Endothelial cell of umbilical vein (primary cell): Measurements from ENCODE around the gene FAM110C. TPM values are rescaled to one million over a fixed set of nuclear protein-coding genes. Genes with fewer than 3 reads are reported as not detected.
"Not testable (repeated sequence)": the region's sequence is repeated elsewhere in the genome, so short reads cannot be mapped to it uniquely, and the experiment has no call there.

Source experiments
- BruUV-seq: library from RNA; stranded (reverse); fragments of 400-500 nt; replicated peaks from 2 replicates; lab custom pipeline; 2021; lab: Mats Ljungman, UMichigan
- CTCF ChIA-PET: fragments of 300-600, 350-600 bp; sonication (Branson Sonifier 250); formaldehyde crosslinking; loops from one replicate; lab custom pipeline; 2021; ENCODE audit warnings: antibody characterized with exemption, inconsistent platforms; lab: Charles Lee
- POLR2A ChIA-PET: fragments of 300-600, 350-600 bp; sonication (Branson Sonifier 250); formaldehyde crosslinking; loops from one replicate; lab custom pipeline; 2021; ENCODE audit warnings: antibody characterized with exemption, inconsistent platforms; lab: Charles Lee
- DNase-seq: peaks from one replicate; pipeline ENCODE4 v3.0.0-alpha.2; 2011; ENCODE audit warnings: low read depth, low spot score
- FAIRE-seq: peaks from 2 replicates; lab custom pipeline; 2011; peaks lifted over from hg19 to GRCh38; lab: Jason Lieb, UNC
- H2AFZ ChIP-seq: 2 replicates; pipeline ENCODE4 v1.6.0; 2012; ENCODE audit warnings: low read depth, low read length, control low read depth, inconsistent platforms
- H3K27ac ChIP-seq: 2 replicates; pipeline ENCODE4 v1.5.1; 2011; ENCODE audit warnings: low read depth, mild to moderate bottlenecking, control low read depth, low read length, moderate library complexity; ENCODE audit not compliant: insufficient read depth
- H3K27me3 ChIP-seq, 2 experiments: 2 replicates each; pipeline versions ENCODE4 v1.6.0 to v1.6.1; 2011; ENCODE audit warnings: low read length in 2 of 2, mixed read lengths in 1 of 2; ENCODE audit not compliant: control insufficient read depth in 2 of 2, insufficient read depth in 2 of 2
- H3K36me3 ChIP-seq, 2 experiments: 2 replicates in 1 of 2; 3 replicates in 1 of 2; pipeline ENCODE4 v1.5.1; 2011; ENCODE audit warnings: low read length in 2 of 2, mild to moderate bottlenecking in 1 of 2, moderate library complexity in 1 of 2; ENCODE audit not compliant: control insufficient read depth in 2 of 2, insufficient read depth in 2 of 2; ENCODE audit errors: extremely low read depth in 1 of 2
- H3K4me1 ChIP-seq: 3 replicates; pipeline ENCODE4 v1.5.1; 2011; ENCODE audit warnings: mild to moderate bottlenecking, low read length; ENCODE audit not compliant: control insufficient read depth, insufficient read depth; ENCODE audit errors: extremely low read depth
- H3K4me2 ChIP-seq: 2 replicates; pipeline ENCODE4 v1.6.1; 2011; ENCODE audit warnings: low read length, control low read depth, mixed read lengths; ENCODE audit not compliant: insufficient read depth
- H3K4me3 ChIP-seq, 3 experiments: fragments of 200-600 bp in 1 of 3; sonication (generic), shearing (Covaris generic) in 1 of 3; replicated peaks in 1 of 3; 2 replicates each; pipeline ENCODE4 v1.5.1; 2011 to 2016; ENCODE audit warnings: control low read depth in 3 of 3, low read length in 3 of 3, mild to moderate bottlenecking in 2 of 3, inconsistent platforms in 1 of 3, low read depth in 1 of 3, moderate library complexity in 1 of 3; ENCODE audit not compliant: insufficient read depth in 1 of 3
- H3K79me2 ChIP-seq: 2 replicates; pipeline ENCODE4 v1.6.0; 2012; ENCODE audit warnings: low read length, inconsistent platforms; ENCODE audit not compliant: control insufficient read depth, insufficient read depth
- H3K9ac ChIP-seq: replicated peaks from 2 replicates; pipeline ENCODE3; 2011; ENCODE audit warnings: low read length, control low read depth; ENCODE audit not compliant: insufficient read depth; ENCODE audit errors: extremely low read depth
- H3K9me1 ChIP-seq: replicated peaks from 3 replicates; pipeline ENCODE4 v1.6.0; 2011; ENCODE audit warnings: mild to moderate bottlenecking, low read length; ENCODE audit not compliant: control insufficient read depth, insufficient read depth; ENCODE audit errors: extremely low read depth
- H3K9me3 ChIP-seq: replicated peaks from 2 replicates; pipeline ENCODE4 v1.5.1; 2012; ENCODE audit warnings: low read length, inconsistent platforms; ENCODE audit not compliant: control insufficient read depth, insufficient read depth
- H4K20me1 ChIP-seq: replicated peaks from 2 replicates; pipeline ENCODE3; 2011; ENCODE audit warnings: mild to moderate bottlenecking, low read length; ENCODE audit not compliant: control insufficient read depth, insufficient read depth; ENCODE audit errors: extremely low read depth
- EZH2 ChIP-seq: IDR thresholded peaks from 2 replicates; pipeline ENCODE4 v1.6.1; 2012; ENCODE audit warnings: borderline replicate concordance, low read depth, mild to moderate bottlenecking, moderate library complexity, low read length, inconsistent platforms; ENCODE audit not compliant: severe bottlenecking
- FOS ChIP-seq: IDR thresholded peaks from 2 replicates; pipeline ENCODE4 v1.6.1; 2011; ENCODE audit warnings: mild to moderate bottlenecking, low read length, moderate library complexity, borderline replicate concordance; ENCODE audit not compliant: insufficient read depth
- POLR2A ChIP-seq: IDR thresholded peaks from 2 replicates; pipeline ENCODE4 v1.6.1; 2012; ENCODE audit warnings: low read depth, mild to moderate bottlenecking, control low read depth, low read length
- POLR2AphosphoS5 ChIP-seq: IDR thresholded peaks from 2 replicates; pipeline ENCODE4 v1.6.1; 2012; ENCODE audit warnings: low read depth, mild to moderate bottlenecking, control low read depth, low read length, moderate library complexity; ENCODE audit not compliant: insufficient read depth
- dilution Hi-C: fragments of 300-500 bp; cut with MboI; formaldehyde crosslinking; loops from one replicate; pipeline ENCODE4 v1.15.0; 2019; ENCODE audit warnings: low sequenced_read_pairs; ENCODE audit not compliant: extremely low pct_ligation_motif_present
- intact Hi-C: fragments of 100-400 bp; cut with micrococcal nuclease; formaldehyde crosslinking; loops from one replicate; pipeline ENCODE4 v1.10.0; 2022
- polyA plus RNA-seq, 4 experiments: library from polyadenylated mRNA; depleted of rRNA in 3 of 4; stranded (reverse) in 3 of 4; unstranded in 1 of 4; fragments of >200 nt; gene quantifications; 2 replicates each; pipeline versions ENCODE4 v1.2.1 to v1.2.3, GENCODE V29; 2011 to 2012; ENCODE audit warnings: missing spikeins in 1 of 4
- total RNA-seq: library from RNA; stranded (reverse); gene quantifications from 2 replicates; pipeline ENCODE4 v1.2.3, GENCODE V29; 2021

The FAM110C gene
- total and polyA plus RNA-seq, 2 donors (not counting 3 experiments of a cell fraction or from before 2014, with no cell fraction given) = not detected

DNA sequence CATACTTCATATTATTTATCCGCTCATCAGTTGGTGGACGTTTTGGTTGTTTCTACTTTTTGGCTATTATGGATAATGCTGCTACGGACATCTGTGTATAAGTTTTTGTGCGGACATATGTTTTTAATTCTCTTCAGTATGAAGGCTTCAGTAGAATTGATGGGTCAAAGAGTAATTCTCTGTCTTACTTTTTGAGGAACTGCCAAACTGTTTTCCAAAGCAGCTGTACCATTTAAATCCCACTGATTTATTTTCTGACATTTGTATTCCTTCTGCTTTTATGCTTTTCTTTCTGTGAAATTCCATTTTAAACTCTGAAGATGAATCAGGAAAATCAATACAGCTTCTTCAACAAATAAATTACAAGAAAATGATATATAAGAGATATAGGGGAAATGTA is 20.8 kb downstream of the FAM110C start:
- ChIA-PET POLR2A (no interaction called here), CTCF (no interaction called here)
- DNase-seq = no peak
- no peaks in the 10 kb centered on the region for H3K9me1 ChIP-seq
- H3K9me3 ChIP-seq = no peaks in the 10 kb centered on the region
- H3K27me3 ChIP-seq = no peaks in the 10 kb centered on the region
- H3K36me3 ChIP-seq = no peaks in the 10 kb centered on the region
- no peak overlapping the region for H3K4me3 ChIP-seq
- no TSS peak for BruUV-seq
- H3K27ac ChIP-seq = no peak overlapping the region
- no peaks in the 10 kb centered on the region for H4K20me1 ChIP-seq
- no peaks in the 10 kb centered on the region for H3K4me1 ChIP-seq
- FAIRE-seq = no peak
- H3K9ac ChIP-seq = no peak overlapping the region
- H2AFZ ChIP-seq = no peak overlapping the region
- H3K4me2 ChIP-seq = no peak overlapping the region
- TF ChIP-seq EZH2 (no peak), FOS (no peak), POLR2A (no peak), POLR2AphosphoS5 (no peak)
- no peaks in the 10 kb centered on the region for H3K79me2 ChIP-seq
- dilution Hi-C loops = no loop called here
- intact Hi-C loops = no loop called here

DNA sequence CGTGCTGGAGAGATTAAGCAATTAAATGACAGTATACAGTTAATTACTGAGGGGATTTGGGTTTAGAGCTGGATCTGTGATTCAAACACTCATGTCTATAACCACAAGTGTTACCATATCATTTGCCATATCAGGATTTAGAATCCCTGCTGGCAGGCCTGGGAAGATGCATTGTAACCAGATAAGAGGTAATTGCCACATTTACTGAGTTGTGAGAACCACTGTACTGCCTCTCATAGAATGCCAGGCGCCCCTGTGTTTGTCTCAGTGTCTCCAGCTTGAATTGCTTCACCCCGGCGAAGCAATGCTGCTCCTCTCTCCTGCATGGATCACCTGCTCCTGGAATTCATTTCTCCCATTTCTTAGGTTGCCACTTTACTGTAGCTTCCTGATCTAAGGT is 21.7 kb downstream of the FAM110C start:
- H2AFZ ChIP-seq, dilution Hi-C loops, H3K9ac ChIP-seq, H3K9me1 ChIP-seq, H4K20me1 ChIP-seq, H3K4me1 ChIP-seq, H3K79me2 ChIP-seq, CTCF ChIA-PET, POLR2A ChIA-PET, H3K36me3 ChIP-seq, H3K27ac ChIP-seq, H3K9me3 ChIP-seq, H3K27me3 ChIP-seq, BruUV-seq, H3K4me2 ChIP-seq, H3K4me3 ChIP-seq, intact Hi-C loops, FAIRE-seq, DNase-seq: not testable (repeated sequence)
